ENCODE measurements around the gene BRD3OS.

DNA sequence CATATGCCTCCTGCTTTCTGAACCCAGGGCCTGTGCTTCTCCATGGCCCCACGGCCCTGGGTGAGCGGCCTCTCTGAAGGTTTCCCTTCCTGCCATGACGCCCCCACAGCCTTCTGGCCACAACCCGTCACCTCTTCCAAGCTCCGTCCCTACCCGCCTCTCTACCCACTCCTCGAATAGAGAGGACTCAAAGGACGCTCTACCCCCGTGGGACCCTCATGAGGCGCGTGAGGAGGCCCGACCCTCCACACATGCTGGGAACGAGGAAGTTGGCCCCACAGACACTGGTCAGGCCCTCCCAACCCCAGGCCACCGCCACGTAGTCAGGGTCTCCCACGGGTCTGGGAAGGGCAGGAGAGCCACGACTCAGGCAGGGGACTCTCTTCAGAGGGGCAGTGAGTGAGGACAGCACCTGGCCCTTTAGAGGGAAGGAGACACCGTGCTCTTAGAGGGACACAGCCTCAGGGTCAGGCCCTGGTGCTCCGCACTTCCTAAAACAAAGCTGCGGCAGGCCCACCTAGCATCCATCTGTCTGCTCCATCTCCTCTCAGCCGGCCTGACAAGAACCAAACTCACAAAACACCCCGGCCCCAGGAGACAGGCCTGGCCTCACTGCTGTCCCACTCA, 37.3 kb downstream of the BRD3OS start:
- TF ChIP-seq, protein P1, sequence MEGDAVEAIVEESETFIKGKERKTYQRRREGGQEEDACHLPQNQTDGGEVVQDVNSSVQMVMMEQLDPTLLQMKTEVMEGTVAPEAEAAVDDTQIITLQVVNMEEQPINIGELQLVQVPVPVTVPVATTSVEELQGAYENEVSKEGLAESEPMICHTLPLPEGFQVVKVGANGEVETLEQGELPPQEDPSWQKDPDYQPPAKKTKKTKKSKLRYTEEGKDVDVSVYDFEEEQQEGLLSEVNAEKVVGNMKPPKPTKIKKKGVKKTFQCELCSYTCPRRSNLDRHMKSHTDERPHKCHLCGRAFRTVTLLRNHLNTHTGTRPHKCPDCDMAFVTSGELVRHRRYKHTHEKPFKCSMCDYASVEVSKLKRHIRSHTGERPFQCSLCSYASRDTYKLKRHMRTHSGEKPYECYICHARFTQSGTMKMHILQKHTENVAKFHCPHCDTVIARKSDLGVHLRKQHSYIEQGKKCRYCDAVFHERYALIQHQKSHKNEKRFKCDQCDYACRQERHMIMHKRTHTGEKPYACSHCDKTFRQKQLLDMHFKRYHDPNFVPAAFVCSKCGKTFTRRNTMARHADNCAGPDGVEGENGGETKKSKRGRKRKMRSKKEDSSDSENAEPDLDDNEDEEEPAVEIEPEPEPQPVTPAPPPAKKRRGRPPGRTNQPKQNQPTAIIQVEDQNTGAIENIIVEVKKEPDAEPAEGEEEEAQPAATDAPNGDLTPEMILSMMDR (IDR thresholded peaks at IDR 0.05; ENCODE audit: extremely low read depth in 1 of 2, insufficient read depth in 1 of 2, low read depth in 1 of 2, low read length in 2 of 2), result no peak
- TF ChIP-seq POLR2AphosphoS5 (IDR thresholded peaks at IDR 0.05; ENCODE audit: insufficient read depth, low read depth, low read length), result no peak
